IMR-90 (cell line): ENCODE results near the gene CST7. TPM values are rescaled to one million over a fixed set of nuclear protein-coding genes. Genes with fewer than 3 reads are reported as not detected.

ENCODE experiments used
- ATAC-seq: fragments of 200-7000 bp; cut with Tn5 transposase; 2 replicates; pipeline ENCODE4 v1.9.1; 2020; ENCODE audit warnings: low read depth, mild to moderate bottlenecking, moderate library complexity
- BruUV-seq: library from RNA; stranded (reverse); fragments of 400-500 nt; replicated peaks from 2 replicates; lab custom pipeline; 2021; lab: Mats Ljungman, UMichigan
- CTCF ChIA-PET: fragments of 300-600 bp; formaldehyde crosslinking; extraction: SDS; loops from one replicate; lab custom pipeline; 2021; ENCODE audit warnings: antibody characterized with exemption; lab: Yijun Ruan, JAX
- POLR2A ChIA-PET: fragments of 300-600 bp; sonication (Branson Sonifier 250); formaldehyde crosslinking; loops from one replicate; lab custom pipeline; 2022; ENCODE audit warnings: antibody characterized with exemption; ENCODE audit not compliant: unreplicated experiment; lab: Charles Lee
- DNase-seq: peaks from one replicate; pipeline ENCODE4 v3.0.0; 2013
- H2AFZ ChIP-seq: replicated peaks from 2 replicates; pipeline ENCODE3; 2013; ENCODE audit warnings: low read length, mild to moderate bottlenecking; ENCODE audit not compliant: poor library complexity
- H2AK5ac ChIP-seq: 2 replicates; pipeline ENCODE4 v1.6.1; 2013; ENCODE audit warnings: low read depth, low read length, inconsistent platforms
- H2AK9ac ChIP-seq: replicated peaks from 2 replicates; pipeline ENCODE3; 2013; ENCODE audit warnings: mild to moderate bottlenecking, low read depth, low read length, moderate library complexity; ENCODE audit not compliant: poor library complexity
- H2BK120ac ChIP-seq: 2 replicates; pipeline ENCODE4 v1.6.1; 2013; ENCODE audit warnings: low read depth, low read length, inconsistent platforms
- H2BK15ac ChIP-seq: 3 replicates; pipeline ENCODE4 v1.6.1; 2013; ENCODE audit warnings: low read depth, low read length, inconsistent platforms
- H2BK20ac ChIP-seq: 2 replicates; pipeline ENCODE4 v1.6.1; 2013; ENCODE audit warnings: low read depth, mild to moderate bottlenecking, inconsistent platforms, low read length, moderate library complexity
- H2BK5ac ChIP-seq: 2 replicates; pipeline ENCODE4 v1.6.1; 2013; ENCODE audit warnings: mild to moderate bottlenecking, low read depth, low read length, inconsistent platforms; ENCODE audit not compliant: poor library complexity, severe bottlenecking
- H3K14ac ChIP-seq: replicated peaks from 2 replicates; pipeline ENCODE4 v1.6.1; 2013; ENCODE audit warnings: low read depth, low read length, inconsistent platforms
- H3K18ac ChIP-seq: 2 replicates; pipeline ENCODE4 v1.6.1; 2013; ENCODE audit warnings: low read depth, low read length, control low read depth
- H3K23ac ChIP-seq: 2 replicates; pipeline ENCODE4 v1.6.1; 2013; ENCODE audit warnings: low read depth, low read length, inconsistent platforms
- H3K27ac ChIP-seq: 2 replicates; pipeline ENCODE4 v1.5.1; 2013; ENCODE audit warnings: mild to moderate bottlenecking, control low read depth, low read length; ENCODE audit not compliant: insufficient read depth
- H3K27me3 ChIP-seq: 2 replicates; pipeline ENCODE4 v1.6.1; 2013; ENCODE audit warnings: low read length; ENCODE audit not compliant: control insufficient read depth, insufficient read depth
- H3K36me3 ChIP-seq: 2 replicates; pipeline ENCODE4 v1.6.1; 2013; ENCODE audit warnings: low read length, mixed read lengths; ENCODE audit not compliant: control insufficient read depth, insufficient read depth
- H3K4ac ChIP-seq: 2 replicates; pipeline ENCODE4 v1.6.1; 2013; ENCODE audit warnings: low read depth, low read length, inconsistent platforms
- H3K4me1 ChIP-seq: 2 replicates; pipeline ENCODE4 v1.6.1; 2013; ENCODE audit warnings: low read length, mixed read lengths; ENCODE audit not compliant: control insufficient read depth, insufficient read depth
- H3K4me2 ChIP-seq: 2 replicates; pipeline ENCODE4 v1.6.1; 2013; ENCODE audit warnings: low read depth, mild to moderate bottlenecking, control low read depth, low read length, moderate library complexity
- H3K4me3 ChIP-seq: 2 replicates; pipeline ENCODE4 v1.5.1; 2013; ENCODE audit warnings: low read depth, mild to moderate bottlenecking, control low read depth, low read length, moderate library complexity; ENCODE audit not compliant: insufficient read depth
- H3K56ac ChIP-seq: 2 replicates; pipeline ENCODE4 v1.6.1; 2013; ENCODE audit warnings: low read length, inconsistent platforms; ENCODE audit not compliant: insufficient read depth; ENCODE audit errors: extremely low read depth
- H3K79me1 ChIP-seq, 2 experiments: 2 replicates each; pipeline ENCODE4 v1.6.1; 2013; ENCODE audit warnings: low read length in 2 of 2, inconsistent platforms in 1 of 2, low read depth in 1 of 2
- H3K9ac ChIP-seq: 2 replicates; pipeline ENCODE4 v1.6.1; 2013; ENCODE audit warnings: low read depth, low read length, control low read depth
- H3K9me1 ChIP-seq: 2 replicates; pipeline ENCODE4 v1.6.1; 2013; ENCODE audit warnings: low read length, inconsistent platforms; ENCODE audit not compliant: insufficient read depth
- H3K9me3 ChIP-seq: 2 replicates; pipeline ENCODE4 v1.6.1; 2013; ENCODE audit warnings: low read length; ENCODE audit not compliant: control insufficient read depth, insufficient read depth
- H4K20me1 ChIP-seq: 2 replicates; pipeline ENCODE4 v1.6.1; 2013; ENCODE audit warnings: low read length, inconsistent platforms; ENCODE audit not compliant: insufficient read depth
- H4K5ac ChIP-seq: 2 replicates; pipeline ENCODE4 v1.6.1; 2013; ENCODE audit warnings: mild to moderate bottlenecking, low read depth, low read length, control low read depth
- H4K8ac ChIP-seq, 2 experiments: 2 replicates each; pipeline ENCODE4 v1.6.1; 2013; ENCODE audit warnings: low read depth in 2 of 2, low read length in 2 of 2, control low read depth in 1 of 2, inconsistent platforms in 1 of 2
- H4K91ac ChIP-seq: 2 replicates; pipeline ENCODE4 v1.6.1; 2013; ENCODE audit warnings: low read depth, low read length, inconsistent platforms; ENCODE audit not compliant: insufficient read depth
- BHLHE40 ChIP-seq: fragments of 150-350 bp; IDR thresholded peaks from 2 replicates; pipeline ENCODE4 v1.6.1; 2016; ENCODE audit warnings: mild to moderate bottlenecking, low read depth, low read length
- CEBPB ChIP-seq: IDR thresholded peaks from 2 replicates; pipeline ENCODE4 v1.6.1; 2012; ENCODE audit warnings: low read depth, low read length, improper control_type of control experiment
- CHD1 ChIP-seq: IDR thresholded peaks from 2 replicates; pipeline ENCODE4 v1.6.1; 2012; ENCODE audit warnings: low read depth, low read length, improper control_type of control experiment
- FOS ChIP-seq: fragments of 150-350 bp; IDR thresholded peaks from 2 replicates; pipeline ENCODE4 v1.6.1; 2016; ENCODE audit warnings: low read depth, low read length
- MAFK ChIP-seq: IDR thresholded peaks from 2 replicates; pipeline ENCODE4 v1.6.1; 2012; ENCODE audit warnings: low read depth, low read length, improper control_type of control experiment
- MAZ ChIP-seq: IDR thresholded peaks from 2 replicates; pipeline ENCODE4 v1.6.1; 2012; ENCODE audit warnings: low read depth, mild to moderate bottlenecking, low read length, improper control_type of control experiment, moderate library complexity, borderline replicate concordance
- NFE2L2 ChIP-seq: fragments of 150-350 bp; IDR thresholded peaks from 2 replicates; pipeline ENCODE4 v1.6.1; 2016; ENCODE audit warnings: low read depth, mild to moderate bottlenecking, low read length
- POLR2A ChIP-seq: IDR thresholded peaks from 2 replicates; pipeline ENCODE4 v1.6.1; 2012; ENCODE audit warnings: mild to moderate bottlenecking, low read depth, low read length
- RAD21 ChIP-seq: IDR thresholded peaks from 2 replicates; pipeline ENCODE4 v1.6.1; 2012; ENCODE audit warnings: low read length, improper control_type of control experiment
- RCOR1 ChIP-seq: IDR thresholded peaks from 2 replicates; pipeline ENCODE4 v1.6.1; 2012; ENCODE audit warnings: mild to moderate bottlenecking, low read length, improper control_type of control experiment; ENCODE audit not compliant: insufficient replicate concordance
- RFX5 ChIP-seq: IDR thresholded peaks from 2 replicates; pipeline ENCODE4 v1.8.0; 2012; ENCODE audit warnings: low read depth, mild to moderate bottlenecking, low read length, moderate library complexity
- SMC3 ChIP-seq: fragments of 150-350 bp; IDR thresholded peaks from 2 replicates; pipeline ENCODE4 v1.6.1; 2016; ENCODE audit warnings: low read depth, mild to moderate bottlenecking, antibody characterized with exemption, low read length, moderate library complexity
- WGBS, 2 experiments: methylation state at CpG; one replicate each; pipeline versions ENCODE4 v1.1.5 to v1.1.7; 2013; ENCODE audit warnings: missing lambda C conversion rate in 2 of 2; ENCODE audit not compliant: insufficient read length in 1 of 2; ENCODE audit errors: extremely low coverage in 2 of 2; 5-methylcytosine and 5-hydroxymethylcytosine counted together
- dilution Hi-C: fragments of 300-500 bp; cut with HindIII; formaldehyde crosslinking; loops from one replicate; pipeline ENCODE4 v1.14.3; 2018; ENCODE audit warnings: low sequenced_read_pairs; ENCODE audit not compliant: unreplicated experiment
- in situ Hi-C: fragments of 300-500 bp; cut with MboI; formaldehyde crosslinking; loops from 3 replicates; pipeline ENCODE4 v1.14.3; 2019; ENCODE audit warnings: low sequenced_read_pairs, inconsistent platforms, mixed read lengths
- intact Hi-C: fragments of 100-400 bp; cut with micrococcal nuclease; formaldehyde crosslinking; loops from 2 replicates; pipeline ENCODE4 v1.10.0; 2022
- polyA plus RNA-seq, 3 experiments: library from polyadenylated mRNA; depleted of rRNA; stranded (reverse); fragments of >200 nt; gene quantifications; 2 replicates each; pipeline ENCODE4 v1.2.3, GENCODE V29; 2012; ENCODE audit warnings: low replicate concordance in 1 of 3
- total RNA-seq: library from RNA; depleted of rRNA; stranded (reverse); fragments of >200 nt; gene quantifications from 2 replicates; pipeline ENCODE4 v1.2.3, GENCODE V29; 2012
- TF ChIP-seq, protein P1 (sequence below): fragments of 150-350 bp; IDR thresholded peaks from 2 replicates; pipeline ENCODE4 v1.6.1; 2016; ENCODE audit warnings: low read depth, mild to moderate bottlenecking, low read length, moderate library complexity, borderline replicate concordance
- TF ChIP-seq, protein P2 (sequence below): conservative IDR thresholded peaks from 2 replicates; pipeline ENCODE4 v1.5.1; 2012; ENCODE audit warnings: mild to moderate bottlenecking, low read depth, low read length, improper control_type of control experiment
- TF ChIP-seq, protein P3 (sequence below): fragments of 150-350 bp; IDR thresholded peaks from 2 replicates; pipeline ENCODE4 v1.6.1; 2017; ENCODE audit warnings: mild to moderate bottlenecking, antibody characterized with exemption, low read length, low read depth

Gene CST7
- total and polyA plus RNA-seq, 2 of the 4 experiments (the other 2 are of a cell fraction): not detected

DNA sequence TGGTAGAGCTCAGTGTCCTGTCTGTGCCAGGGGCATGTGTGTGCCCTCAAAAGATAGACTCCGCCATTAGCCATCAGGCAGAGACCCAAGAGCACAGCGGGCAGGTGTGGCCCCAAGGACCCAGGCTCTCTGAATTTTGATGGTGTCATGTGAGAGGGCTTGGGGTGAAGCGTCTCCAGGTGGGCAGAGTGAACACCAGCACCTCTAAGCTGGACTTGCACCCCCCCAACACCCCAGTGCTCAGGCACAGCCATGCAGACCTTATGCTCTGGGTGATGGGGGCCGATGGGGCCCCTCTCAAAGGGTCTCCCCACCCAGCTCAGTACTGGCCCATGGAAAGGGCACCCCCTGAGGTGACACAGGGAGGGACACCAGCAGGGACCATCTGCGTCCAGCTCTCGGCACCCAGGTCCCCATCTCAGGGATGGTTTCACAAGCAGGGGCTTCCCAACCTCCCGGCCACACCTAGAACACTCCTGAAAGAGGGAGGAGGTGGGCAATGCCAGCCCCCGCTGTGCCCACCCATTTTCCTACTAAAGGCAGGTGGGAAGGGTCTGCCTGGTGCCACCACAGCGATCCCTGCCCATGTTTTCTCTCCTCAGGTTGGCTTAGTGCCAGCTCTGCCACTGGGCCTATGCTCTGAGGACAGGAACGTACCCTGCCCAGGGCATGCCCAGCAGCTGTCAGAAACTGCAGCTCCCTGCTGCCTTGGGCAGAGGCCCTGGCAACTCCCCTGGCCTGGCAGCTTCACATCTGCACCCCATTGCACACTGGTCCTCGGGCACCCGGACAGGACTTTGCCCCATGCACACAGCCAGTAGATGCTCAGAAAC, 3.5 kb downstream of the CST7 start:
- Histone ChIP-seq H3K79me1 (no peaks in the 10 kb centered on the region), H3K27me3 (peaks cover 2% of the 10 kb centered on the region; the same call in 1 of the 2 replicates), H3K4me3 (no peak overlapping the region), H3K27ac (no peak overlapping the region), H3K4me1 (no peaks in the 10 kb centered on the region), H4K91ac (no peak overlapping the region), H2AFZ (no peak overlapping the region), H3K56ac (no peak overlapping the region), H2BK5ac (no peak overlapping the region), H4K20me1 (no peaks in the 10 kb centered on the region; the same call in 1 of the 2 replicates), H2BK20ac (no peak overlapping the region), H3K9me1 (0 out of 2 replicates have a peak, but pooled peaks cover 4% of the 10 kb centered on the region), H3K9me3 (no peaks in the 10 kb centered on the region), H2AK9ac (no peak overlapping the region), H2BK120ac (no peak overlapping the region), H2AK5ac (no peak overlapping the region), H3K14ac (no peak overlapping the region), H3K23ac (no peak overlapping the region), H3K18ac (no peak overlapping the region), H3K4ac (no peak overlapping the region), H3K4me2 (no peak overlapping the region), H2BK15ac (no peak overlapping the region), H4K8ac (no peak overlapping the region), H4K5ac (no peak overlapping the region), H3K9ac (no peak overlapping the region), H3K36me3 (no peaks in the 10 kb centered on the region)
- ATAC-seq (no peak; the same call in 1 of the 2 replicates), DNase-seq (no peak)
- 83% methylated on average over 4 of the region's 12 CpGs; no CpG with 5 or more reads in 1 of the 2 experiments for WGBS, 2 experiments
- no TSS peak for BruUV-seq
- dilution Hi-C loops (no loop called here), in situ Hi-C loops (no loop called here), intact Hi-C loops (no loop called here)
- POLR2A ChIA-PET: no interaction called here
- CTCF ChIA-PET: no interaction called here
- TF ChIP-seq, protein P1, sequence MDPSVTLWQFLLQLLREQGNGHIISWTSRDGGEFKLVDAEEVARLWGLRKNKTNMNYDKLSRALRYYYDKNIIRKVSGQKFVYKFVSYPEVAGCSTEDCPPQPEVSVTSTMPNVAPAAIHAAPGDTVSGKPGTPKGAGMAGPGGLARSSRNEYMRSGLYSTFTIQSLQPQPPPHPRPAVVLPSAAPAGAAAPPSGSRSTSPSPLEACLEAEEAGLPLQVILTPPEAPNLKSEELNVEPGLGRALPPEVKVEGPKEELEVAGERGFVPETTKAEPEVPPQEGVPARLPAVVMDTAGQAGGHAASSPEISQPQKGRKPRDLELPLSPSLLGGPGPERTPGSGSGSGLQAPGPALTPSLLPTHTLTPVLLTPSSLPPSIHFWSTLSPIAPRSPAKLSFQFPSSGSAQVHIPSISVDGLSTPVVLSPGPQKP: no peak
- no peak for TF ChIP-seq MAFK
- TF ChIP-seq BHLHE40: no peak
- TF ChIP-seq SMC3: no peak
- no peak for TF ChIP-seq RFX5
- TF ChIP-seq, protein P2, sequence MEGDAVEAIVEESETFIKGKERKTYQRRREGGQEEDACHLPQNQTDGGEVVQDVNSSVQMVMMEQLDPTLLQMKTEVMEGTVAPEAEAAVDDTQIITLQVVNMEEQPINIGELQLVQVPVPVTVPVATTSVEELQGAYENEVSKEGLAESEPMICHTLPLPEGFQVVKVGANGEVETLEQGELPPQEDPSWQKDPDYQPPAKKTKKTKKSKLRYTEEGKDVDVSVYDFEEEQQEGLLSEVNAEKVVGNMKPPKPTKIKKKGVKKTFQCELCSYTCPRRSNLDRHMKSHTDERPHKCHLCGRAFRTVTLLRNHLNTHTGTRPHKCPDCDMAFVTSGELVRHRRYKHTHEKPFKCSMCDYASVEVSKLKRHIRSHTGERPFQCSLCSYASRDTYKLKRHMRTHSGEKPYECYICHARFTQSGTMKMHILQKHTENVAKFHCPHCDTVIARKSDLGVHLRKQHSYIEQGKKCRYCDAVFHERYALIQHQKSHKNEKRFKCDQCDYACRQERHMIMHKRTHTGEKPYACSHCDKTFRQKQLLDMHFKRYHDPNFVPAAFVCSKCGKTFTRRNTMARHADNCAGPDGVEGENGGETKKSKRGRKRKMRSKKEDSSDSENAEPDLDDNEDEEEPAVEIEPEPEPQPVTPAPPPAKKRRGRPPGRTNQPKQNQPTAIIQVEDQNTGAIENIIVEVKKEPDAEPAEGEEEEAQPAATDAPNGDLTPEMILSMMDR: no peak
- no peak for TF ChIP-seq CEBPB
- TF ChIP-seq RCOR1: no peak
- TF ChIP-seq, protein P3, sequence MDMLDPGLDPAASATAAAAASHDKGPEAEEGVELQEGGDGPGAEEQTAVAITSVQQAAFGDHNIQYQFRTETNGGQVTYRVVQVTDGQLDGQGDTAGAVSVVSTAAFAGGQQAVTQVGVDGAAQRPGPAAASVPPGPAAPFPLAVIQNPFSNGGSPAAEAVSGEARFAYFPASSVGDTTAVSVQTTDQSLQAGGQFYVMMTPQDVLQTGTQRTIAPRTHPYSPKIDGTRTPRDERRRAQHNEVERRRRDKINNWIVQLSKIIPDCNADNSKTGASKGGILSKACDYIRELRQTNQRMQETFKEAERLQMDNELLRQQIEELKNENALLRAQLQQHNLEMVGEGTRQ: no peak
- TF ChIP-seq FOS: no peak
- TF ChIP-seq POLR2A: no peak
- TF ChIP-seq NFE2L2: no peak
- TF ChIP-seq RAD21: no peak
- TF ChIP-seq MAZ: no peak
- TF ChIP-seq CHD1: no peak
